ENCODE data around the gene PRDM15.

Gene PRDM15

DNA sequence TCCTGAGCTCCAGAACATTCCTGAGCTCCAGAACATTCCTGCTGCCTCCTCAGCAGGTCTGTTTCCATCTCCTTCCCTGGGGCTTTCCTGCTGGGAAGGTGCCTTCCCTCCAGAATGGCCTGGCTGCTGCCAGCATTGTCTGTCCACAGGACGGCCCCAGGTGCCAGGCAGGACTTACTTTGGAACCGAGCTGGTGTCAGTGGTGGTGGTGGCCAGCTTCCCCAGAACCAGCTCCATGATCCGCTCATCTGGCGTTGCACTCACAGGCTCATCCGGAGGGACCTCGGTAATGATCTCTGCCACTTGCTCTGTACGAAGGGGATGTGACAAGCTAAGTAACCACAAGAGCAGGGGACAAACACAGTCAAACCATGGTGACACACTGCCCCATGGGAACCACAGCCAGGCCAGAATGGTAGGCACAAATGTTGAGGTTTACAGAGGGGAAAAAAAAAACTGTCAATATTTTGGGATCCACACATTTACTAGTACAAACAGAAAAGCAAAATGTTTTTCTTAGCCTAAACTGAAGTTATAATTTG, 41.3 kb downstream of the PRDM15 start:
- DNase-seq, result no peak

DNA sequence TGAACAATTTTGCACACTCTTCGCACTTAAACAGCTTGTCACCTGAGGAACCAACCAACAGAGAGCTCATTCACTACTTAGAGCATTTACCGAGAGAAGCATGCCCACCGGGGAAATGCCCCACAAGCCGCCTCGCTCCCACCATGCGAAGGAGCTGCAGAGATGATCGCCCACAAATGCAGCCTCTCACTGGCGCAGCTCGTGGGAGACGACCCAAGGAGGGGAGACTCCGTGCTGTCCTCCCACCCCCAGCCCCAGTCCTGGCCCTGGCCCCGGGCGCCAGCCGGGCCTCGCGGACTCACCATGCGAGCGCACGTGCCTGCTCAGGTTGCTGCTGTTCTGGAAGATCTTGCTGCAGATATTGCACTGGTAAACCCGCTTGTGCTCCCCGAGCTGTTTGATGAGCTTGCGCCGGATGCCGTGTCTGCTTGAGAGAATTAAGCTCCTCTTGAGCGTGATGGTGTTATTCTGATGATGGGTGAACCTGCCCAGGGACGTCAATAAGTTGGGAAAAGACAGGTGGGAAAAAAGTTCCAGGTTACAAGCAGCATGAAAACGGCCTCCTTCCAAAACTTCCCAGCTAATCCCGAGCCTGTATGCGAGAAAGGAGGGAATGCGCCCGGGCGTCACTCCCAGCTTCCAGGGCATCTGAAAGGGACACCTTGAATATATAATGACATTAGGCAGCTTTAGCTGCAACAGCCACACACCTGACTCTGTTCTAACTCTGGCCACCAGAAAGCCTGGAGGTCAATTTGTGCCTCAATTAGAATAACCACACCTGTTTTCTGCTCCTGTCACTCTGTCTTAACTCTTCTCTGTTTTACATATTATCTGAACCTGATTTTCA, 42.8 kb downstream of the PRDM15 start:
- no peak for DNase-seq

DNA sequence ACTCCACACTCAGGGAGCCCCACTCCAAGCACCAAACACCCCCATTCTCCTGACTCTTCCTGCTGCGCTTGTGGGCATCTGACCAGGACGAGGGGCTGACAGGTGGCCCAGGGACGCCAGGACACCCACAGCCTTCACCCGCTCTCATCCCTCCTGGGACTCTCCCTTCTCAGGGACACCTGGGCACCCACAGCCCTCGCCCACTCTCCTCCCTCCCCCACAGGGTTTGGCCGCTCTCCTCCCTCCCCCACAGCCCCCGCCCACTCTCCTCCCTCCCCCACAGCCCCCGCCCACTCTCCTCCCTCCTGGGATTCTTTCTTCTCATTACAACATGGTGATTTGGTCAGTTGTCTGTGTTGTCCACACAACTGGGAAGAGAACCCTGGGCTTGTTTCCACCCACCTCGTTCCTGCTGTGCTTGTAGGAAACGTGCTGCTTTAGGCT, 43.4 kb downstream of the PRDM15 start:
- DNase-seq, result no peak

DNA sequence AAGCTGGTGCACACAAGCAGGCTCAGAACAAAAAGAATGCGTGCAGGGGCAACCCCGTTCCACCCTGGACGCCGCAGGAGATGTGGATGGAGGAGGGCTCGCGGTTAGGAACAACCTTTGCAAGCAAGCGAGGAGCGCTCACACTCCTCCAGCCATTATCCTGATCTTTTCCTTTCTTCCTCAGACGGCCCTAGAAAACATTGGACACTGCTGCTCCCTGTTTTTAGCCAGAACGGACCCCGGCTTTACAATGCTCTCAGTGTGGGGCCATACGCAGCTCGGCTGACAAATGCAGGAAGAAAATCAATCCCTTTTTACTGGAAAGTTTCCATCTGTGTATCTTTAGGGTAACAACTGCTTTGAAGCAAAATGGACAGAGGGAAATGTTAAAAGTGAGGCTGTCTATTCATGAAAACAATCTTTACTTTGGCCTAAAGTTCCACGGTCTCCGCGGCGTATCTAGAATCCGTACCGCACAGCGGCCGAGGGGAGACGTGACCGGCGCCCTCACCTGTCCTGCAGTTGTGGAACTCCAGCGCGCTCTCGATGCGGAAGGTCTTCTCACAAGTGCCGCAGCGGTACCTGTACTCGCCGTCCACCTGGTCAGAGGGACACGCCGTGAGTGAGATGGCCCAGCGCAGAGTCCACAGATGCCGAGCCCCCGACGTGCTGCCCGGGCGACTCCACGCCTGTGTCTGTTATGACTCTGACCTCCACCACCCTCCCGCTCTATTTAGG, 44.0 kb downstream of the PRDM15 start:
- DNase-seq, result no peak

DNA sequence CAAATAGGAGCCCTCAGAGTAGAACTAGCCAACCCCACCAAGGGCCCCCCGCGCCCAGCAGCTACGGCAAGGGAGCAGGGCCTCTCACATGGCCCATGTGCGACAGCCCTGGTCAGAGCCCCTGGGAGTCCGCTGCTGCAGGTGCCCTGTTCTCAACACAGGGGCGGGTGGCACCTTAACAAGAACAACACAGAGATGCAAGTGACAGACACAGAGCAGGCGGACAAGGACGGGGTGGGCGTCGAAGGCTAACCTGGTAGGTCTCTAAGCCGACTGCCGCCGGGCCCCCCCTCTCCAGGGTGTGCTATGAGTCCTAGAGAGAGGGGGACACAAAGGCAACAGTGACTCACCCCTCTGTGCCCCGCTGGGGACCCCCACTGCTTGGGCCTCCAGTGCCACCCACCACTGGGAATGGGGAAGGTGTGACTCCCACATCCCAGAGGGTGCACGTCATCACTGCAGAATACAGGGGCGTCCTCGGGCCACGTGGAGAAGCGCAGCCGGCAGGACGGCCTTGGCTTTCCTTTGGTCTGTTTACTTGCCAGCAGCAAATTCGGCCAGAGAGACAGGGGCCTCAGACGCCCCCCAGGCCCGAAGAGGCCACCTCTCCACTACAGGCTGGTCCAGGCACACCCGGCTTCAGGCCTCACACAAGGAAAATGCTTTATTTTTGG, 44.8 kb downstream of the PRDM15 start:
- no peak for DNase-seq

DNA sequence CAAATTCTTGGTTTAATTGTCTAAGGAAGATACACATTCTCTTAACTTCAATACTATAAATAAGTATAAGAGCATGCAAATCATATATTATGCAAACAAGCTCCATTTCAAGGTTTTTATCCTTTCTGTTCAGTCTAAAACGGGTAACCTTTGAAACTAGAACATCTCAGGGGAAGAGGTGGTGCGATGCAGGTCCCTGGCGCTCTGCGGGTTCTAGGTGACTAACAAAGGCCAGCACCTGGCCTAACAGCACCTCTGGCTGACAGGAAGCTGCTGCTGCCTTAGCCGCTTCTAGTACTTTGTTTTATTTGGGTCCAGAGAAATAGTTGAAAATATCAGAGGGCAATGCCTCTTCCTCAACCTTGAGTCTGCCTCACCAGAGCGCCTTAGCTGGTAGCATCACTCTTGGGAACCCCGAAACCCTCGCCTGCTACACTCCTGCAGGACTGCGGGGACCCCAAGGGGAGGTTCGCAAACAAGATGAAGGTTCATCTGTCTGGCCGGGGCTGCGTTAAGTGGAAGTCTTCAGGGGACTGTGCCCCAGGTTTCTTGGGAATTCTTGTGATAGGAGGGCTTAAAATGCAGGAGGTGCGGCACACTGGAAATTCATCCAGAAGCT, 45.5 kb downstream of the PRDM15 start:
- no peak for DNase-seq

DNA sequence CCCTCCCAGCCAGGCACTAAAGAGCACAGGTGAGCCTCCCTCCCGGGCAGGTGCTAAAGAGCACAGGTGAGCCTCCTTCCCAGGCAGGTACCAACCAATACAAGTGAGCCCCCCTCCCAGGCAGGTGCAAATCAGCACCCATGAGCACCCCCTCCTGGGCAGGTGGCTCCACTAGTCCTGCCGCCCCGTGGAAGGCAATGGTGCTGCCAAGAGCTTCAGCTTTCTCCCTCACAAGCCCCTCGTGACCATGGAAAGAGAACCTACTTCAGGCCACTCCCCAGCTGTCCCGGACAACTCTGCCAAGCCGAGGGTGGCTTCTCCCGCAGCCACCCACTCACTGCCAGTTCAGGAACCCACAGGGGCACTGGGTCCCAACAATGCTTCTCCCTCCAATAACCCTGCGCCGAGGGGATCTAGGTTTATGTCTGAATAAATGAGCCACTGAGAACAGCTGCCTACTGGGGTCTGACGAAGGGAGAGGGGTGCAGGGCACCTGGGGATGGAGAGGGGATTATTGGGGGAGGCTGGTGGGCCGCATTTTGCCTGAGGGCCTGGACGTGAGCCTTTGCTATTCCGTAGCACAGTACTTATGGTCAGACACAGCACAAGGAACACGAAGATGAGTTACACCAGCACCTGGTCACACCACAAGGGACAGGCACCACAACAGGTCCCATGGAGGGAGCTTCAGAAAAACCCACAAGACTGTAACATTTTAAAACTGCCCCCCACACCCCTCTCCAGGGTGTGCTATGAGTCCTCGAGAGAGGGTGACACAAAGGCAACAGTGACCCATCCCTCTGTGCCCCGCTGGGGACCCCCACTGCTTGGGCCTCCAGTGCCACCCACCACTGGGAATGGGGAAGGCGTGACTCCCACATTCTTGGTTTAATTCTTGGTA, 46.3 kb downstream of the PRDM15 start:
- DNase-seq, result no peak

DNA sequence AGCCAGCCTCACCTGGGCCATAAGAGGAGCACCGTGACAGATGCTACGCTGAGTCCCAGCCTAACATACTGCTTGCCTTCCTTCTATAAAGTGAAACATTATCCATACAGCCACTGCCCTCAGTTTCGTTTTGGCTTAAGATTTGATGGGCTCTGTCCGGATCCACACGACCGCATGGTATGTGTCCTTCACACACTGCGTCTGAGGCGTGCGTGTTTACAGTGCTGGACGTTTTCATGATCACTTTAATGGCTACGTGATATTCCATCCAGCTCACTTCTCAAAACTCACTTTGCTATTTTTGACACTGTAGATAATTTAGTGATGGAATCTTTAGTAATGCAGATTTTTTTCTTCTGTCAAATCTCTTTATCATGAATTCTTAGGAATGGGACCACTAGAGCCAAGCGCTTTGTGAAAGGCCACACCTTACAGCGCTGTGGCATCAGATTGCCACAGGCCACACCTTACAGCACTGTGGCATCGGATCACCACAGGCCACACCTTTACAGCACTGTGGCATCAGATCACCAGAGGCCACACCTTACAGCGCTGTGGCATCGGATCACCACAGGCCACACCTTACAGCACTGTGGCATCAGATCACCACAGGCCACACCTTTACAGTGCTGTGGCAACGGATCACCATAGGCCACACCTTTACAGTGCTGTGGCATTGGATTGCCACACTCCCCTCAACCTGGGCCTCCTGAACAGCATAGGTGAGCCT, 47.1 kb downstream of the PRDM15 start:
- DNase-seq, result no peak

DNA sequence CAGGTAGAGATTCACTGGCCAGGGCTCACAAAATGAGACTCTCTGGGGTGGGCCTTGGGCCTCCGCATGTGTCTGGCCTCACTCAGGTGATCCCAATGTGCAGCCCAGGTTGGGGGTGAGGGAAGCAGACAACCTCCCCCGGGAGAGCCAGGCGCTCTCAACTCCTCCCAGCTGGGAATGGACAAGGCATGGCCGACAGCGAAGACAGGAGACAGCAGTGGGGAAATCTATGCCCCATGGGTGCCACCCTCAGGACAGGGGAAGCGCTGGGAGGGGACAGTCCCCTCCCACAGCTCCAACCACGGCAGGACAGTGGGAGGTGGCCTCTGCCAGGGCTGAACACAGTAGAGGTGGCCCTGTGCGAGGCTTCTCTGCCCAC, 47.7 kb downstream of the PRDM15 start:
- no peak for DNase-seq

DNA sequence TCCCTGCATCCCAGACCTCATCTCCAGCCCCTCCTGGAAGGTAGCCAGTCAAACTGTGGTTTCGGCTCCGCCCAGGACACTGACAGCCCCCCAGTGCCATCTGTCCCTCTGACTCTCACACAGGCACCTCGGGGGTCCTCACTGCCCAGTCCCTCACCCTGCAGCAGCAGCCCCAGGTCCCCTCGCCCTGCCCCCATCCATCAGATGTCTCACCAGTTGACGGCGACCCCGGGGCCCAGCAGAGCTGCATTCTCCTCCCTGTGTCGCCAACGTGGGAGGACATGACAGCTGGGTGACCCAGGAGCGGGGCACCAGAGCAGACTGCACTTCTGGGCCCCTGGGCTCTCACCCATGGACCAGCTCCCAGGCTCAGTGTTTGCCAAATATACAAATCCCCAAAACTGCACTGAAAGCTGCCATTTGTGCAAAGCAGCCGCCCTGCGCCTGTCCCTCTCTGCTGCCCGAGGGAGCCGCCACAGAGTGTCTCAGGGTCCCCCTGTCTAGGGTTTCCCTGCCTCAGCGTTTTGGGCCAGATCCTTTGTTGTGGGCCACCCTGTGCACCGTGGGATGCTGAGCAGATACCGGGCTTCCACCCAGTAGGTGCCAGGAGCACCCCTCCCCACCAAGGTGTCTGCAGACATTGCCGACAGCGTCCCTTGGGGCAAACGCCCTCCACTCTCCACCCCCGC, 48.2 kb downstream of the PRDM15 start:
- DNase-seq, result no peak

DNA sequence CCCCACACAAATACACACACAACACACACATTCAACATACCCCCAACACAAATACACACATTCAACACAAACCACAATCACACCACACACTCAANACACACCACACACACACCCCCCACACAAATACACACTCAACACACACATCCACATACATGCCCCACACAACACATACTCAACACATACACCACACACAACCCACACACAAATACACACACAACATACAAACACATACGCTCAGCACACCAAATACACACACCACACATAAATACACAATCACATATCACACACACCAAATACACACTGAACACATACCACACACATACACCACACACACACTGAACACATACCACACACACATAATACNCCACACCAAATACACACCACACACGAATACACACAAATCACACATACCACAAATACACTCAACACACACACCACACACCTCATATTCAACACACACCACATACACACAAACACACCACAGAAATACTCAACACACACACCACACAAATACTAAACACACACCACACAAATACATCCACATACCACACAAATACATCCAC, 48.9 kb downstream of the PRDM15 start:
- DNase-seq, result no peak

DNA sequence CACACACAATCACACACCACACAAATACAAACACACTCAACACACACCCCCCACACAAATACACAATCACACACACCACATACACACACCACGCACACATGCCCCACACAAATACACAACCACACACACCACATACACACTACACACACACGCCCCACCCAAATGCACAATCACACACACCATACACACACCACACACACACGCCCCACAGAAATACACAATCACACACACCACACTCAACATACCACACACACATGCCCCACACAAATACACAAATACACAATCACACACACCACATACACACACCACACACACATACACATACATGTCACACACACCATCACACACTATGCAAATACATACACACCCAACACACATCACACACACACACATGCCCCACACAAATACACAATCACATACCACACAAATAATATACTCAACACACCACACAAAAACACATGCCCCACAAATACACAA, 50.2 kb downstream of the PRDM15 start:
- DNase-seq, result no peak

DNA sequence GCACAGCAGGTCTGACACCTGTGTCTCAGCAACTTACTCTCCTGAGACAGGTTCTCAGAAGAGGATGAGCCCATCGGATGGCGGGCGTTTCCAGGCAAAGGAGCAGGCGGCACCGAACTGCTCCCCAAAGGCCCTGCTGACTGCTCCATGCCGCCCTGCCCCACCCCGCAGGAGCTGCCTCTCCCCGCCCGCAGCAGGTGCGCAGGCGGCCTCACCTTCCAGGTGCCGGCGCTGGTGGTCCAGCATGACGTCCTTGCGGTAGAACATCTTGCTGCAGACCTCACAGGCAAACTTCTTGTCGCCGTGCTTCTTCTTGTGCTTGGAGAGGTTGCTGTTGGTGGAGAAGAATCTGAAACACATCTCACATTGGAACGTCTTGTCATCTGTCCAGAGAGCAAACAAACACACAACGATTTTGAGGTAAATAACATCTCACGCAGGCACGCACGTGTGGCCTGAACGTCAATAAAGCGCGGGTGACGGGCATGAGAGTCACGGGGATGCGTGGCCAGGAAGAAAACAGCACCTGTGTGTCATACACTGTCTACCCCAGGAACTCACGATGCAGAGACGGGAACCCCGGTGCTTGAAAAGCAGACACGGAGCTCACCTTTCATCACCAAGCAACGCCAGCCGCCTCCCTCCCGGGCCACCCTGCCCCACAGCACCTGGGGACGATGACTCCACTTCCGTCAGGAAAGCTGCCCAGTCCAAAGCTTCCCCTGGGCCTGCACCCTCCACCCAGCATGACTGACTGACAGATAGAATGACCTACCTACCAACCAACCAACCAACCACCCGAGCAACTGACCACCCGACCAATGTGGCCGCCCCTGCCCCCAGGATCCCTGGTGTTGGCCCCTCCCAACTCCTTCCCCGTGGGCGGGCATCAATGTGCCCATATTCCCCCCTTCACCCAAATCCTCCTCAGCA, 50.9 kb downstream of the PRDM15 start:
- DNase-seq, result no peak

DNA sequence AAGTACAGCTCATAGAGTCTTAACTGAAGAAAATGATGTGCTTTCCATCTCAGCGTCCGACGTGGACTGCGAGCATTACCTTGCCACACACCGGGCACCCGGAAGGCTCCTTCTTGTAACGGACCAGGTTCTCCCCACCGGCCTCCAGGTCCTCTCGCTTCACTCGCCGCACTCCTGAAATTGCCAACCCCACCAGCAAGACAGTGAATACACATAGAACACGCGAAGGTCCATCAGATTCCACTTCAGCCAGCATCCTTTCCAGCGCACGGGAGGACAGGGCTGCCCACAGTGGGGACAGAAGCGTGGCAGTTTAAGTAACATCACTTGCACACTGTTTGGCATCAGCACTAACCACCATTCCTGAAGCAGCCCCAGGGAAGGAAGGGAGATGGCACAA, 53.3 kb downstream of the PRDM15 start:
- DNase-seq, result no peak

DNA sequence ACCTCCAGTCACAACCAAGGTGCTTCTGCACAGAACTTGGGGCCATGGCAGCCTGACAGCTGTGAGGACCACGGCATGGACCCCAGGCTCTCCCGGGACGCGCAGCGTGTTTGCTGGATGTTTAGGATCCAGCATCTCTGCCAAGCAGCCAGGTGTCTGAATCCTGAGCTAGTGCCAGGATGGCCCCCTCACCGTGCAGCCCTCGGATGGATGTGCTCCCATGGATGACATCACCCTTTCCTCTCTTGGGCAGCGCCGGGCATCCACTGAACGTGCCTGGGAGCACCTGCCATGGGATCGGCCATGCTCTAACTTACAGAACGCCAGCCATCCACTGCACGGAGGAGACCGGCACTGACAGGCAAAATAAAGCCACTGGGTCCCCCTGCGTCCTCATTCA, 53.9 kb downstream of the PRDM15 start:
- DNase-seq, result no peak

DNA sequence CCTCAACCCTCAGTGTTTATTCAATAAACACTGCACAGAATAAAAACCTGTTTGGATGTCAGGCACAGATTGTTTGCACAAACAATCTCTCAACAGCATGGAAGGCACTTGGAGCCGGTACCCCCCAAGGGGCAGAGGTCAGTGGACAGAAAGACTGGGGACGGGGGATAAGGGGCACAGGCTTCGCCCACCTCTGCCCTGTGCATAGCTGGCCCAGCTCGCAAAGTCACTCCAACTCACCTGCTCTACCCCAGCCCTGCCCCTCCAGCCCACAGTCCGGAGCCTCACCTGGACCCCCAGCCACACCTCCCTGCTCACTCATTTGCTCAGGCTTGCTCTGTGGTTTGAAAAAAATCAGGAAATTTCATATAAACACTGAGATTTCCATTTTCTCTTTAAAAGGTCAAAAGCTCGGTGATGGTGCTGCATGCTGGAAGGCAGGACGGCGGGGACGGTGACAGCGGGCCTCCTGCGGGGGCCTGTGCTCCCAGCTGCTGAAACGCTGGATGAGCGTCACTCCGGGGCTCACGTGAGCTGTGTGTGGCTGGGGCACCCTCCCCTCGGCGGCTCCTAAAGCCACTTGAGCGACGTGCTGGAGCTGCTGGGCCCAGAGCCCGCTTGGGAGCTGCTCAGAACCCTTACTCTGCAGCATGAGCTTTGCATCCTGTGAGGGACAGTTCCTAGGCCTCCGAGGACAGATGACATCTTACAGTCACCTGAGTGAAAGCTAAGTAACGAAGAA, 54.5 kb downstream of the PRDM15 start:
- DNase-seq, result no peak

DNA sequence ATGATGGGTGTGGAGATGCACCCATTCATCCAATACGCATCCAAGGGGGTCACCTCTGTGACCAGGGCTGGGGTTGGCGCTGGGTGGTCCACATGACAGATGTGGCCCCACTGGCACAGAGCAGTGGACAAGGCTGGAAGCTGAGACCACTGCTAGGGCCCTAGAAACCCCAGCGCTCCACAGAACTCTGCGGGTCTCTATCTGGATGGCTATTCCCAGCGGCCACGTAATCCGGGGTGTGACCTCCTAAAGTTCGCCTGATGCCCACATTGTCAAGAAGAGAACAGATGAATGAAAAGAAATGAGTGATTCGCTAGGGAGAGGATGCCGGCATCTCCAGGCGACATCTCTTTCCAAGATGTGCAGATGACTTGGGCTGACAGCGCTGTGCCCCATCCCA, 55.2 kb downstream of the PRDM15 start:
- no peak for DNase-seq

DNA sequence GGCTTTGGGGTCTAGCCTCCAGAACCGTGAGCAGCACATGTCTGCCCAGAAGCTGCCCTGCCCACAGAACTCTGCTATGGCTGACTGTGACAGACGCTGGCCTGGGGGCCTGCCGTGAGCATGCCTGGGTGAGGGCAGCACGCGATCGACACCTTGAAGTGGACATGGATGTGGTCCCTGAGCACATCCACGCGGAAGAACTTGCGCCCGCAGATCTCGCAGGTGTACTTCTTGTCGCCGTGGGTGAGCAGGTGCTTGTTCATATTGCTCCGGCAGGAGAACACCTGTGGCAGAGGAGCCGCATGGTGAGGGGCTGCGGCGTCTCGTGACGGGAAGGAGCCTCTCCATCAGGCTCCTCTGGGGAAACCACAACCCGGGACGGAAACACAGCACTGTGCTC, 56.0 kb downstream of the PRDM15 start:
- no peak for DNase-seq

Data from effector CD4-positive, alpha-beta T cell (primary cell).